Measurements from ENCODE around the gene PCNP. TPM values are rescaled to one million over a fixed set of nuclear protein-coding genes. Genes with fewer than 3 reads are reported as not detected.

PCNP gene
- total and polyA plus RNA-seq, 2 experiments from 2014 or later: 134 to 185 TPM

DNA sequence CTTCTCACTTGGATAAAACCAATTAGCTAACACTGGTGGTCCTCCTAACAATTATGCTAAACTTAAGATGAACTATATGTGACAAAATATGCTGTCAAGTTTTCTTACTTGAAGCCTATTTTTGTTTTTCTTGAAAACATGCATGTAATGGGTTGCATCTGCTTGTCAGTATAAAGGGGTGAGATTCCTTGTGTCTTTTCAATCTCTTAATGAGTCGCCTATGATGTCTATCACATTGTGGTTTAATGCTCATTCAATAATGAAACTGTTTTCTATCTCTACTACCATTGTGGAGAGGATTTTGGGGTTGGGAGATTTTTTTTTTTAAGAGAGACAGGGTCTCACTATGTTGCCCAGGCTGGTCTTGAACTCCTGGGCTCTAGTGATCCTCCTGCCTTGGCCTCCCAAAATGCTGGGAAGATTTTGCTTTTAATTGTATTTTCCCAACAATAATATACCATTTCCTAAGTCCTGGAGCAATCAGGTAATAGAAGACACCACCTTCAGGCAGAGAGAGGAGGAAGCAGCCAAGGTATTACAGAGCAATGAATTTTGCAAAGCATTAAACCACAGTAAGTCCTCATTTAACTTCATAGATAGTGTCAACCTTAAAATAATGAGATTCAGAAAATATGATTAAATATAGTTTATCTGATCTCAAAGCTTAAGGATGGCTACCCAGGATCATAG lies 29.7 kb upstream of the PCNP start:
- H3K4me1 ChIP-seq (ENCODE audit: insufficient read depth): 0 out of 2 replicates have a peak, but pooled peaks cover 5% of the 10 kb centered on the region
- 0 out of 2 replicates have a peak, but pooled peaks cover 6% of the 10 kb centered on the region for H3K9me2 ChIP-seq (ENCODE audit: insufficient read depth)
- no peaks in the 10 kb centered on the region for H3K79me2 ChIP-seq (replicated peaks; ENCODE audit: insufficient read depth)
- Mint-ChIP-seq H3K4me3 (no peak overlapping the region), H3K4me1 (peaks cover 8% of the 10 kb centered on the region), H3K9me3 (peaks cover 31% of the 10 kb centered on the region), H3K27me3 (ENCODE audit: insufficient read depth, low read depth, poor library complexity) (peaks cover 3% of the 10 kb centered on the region), H3K36me3 (ENCODE audit: low read depth) (peaks cover 16% of the 10 kb centered on the region; the same call in 2 of the 3 replicates), H3K27ac (no peak overlapping the region)
- no peaks in the 10 kb centered on the region for H3K27me3 ChIP-seq (ENCODE audit: insufficient read depth)
- no peak overlapping the region for H3K27ac ChIP-seq (ENCODE audit: low read depth)
- H2AFZ ChIP-seq: 0 out of 2 replicates have a peak overlapping the region, but pooled peaks have one; percentile 40
- no peak overlapping the region for H3K4me3 ChIP-seq
- no peak for TF ChIP-seq CREB1 (CRISPR knock-in tag; IDR thresholded peaks at IDR 0.05; ENCODE audit: low read depth)
- no peak for TF ChIP-seq POLR2AphosphoS5 (IDR thresholded peaks at IDR 0.05; ENCODE audit: low read depth)
- TF ChIP-seq, protein P1, sequence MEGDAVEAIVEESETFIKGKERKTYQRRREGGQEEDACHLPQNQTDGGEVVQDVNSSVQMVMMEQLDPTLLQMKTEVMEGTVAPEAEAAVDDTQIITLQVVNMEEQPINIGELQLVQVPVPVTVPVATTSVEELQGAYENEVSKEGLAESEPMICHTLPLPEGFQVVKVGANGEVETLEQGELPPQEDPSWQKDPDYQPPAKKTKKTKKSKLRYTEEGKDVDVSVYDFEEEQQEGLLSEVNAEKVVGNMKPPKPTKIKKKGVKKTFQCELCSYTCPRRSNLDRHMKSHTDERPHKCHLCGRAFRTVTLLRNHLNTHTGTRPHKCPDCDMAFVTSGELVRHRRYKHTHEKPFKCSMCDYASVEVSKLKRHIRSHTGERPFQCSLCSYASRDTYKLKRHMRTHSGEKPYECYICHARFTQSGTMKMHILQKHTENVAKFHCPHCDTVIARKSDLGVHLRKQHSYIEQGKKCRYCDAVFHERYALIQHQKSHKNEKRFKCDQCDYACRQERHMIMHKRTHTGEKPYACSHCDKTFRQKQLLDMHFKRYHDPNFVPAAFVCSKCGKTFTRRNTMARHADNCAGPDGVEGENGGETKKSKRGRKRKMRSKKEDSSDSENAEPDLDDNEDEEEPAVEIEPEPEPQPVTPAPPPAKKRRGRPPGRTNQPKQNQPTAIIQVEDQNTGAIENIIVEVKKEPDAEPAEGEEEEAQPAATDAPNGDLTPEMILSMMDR (conservative IDR thresholded peaks at IDR 0.05; ENCODE audit: low read depth in 2 of 2): peak; percentile 40 to 54
- TF ChIP-seq EZH2phosphoT487 (IDR thresholded peaks at IDR 0.05; ENCODE audit: unreplicated experiment): no peak
- H3K4me2 ChIP-seq: no peak overlapping the region
- no peaks in the 10 kb centered on the region for H3K36me3 ChIP-seq (ENCODE audit: insufficient read depth)
- DNase-seq (ENCODE audit: low spot score) (no peak), ATAC-seq (no peak; the same call in 2 of the 3 replicates)
- no peaks in the 10 kb centered on the region for H3F3A ChIP-seq (replicated peaks; ENCODE audit: low read depth)
- no peaks in the 10 kb centered on the region for H4K20me1 ChIP-seq (replicated peaks; ENCODE audit: insufficient read depth)

DNA sequence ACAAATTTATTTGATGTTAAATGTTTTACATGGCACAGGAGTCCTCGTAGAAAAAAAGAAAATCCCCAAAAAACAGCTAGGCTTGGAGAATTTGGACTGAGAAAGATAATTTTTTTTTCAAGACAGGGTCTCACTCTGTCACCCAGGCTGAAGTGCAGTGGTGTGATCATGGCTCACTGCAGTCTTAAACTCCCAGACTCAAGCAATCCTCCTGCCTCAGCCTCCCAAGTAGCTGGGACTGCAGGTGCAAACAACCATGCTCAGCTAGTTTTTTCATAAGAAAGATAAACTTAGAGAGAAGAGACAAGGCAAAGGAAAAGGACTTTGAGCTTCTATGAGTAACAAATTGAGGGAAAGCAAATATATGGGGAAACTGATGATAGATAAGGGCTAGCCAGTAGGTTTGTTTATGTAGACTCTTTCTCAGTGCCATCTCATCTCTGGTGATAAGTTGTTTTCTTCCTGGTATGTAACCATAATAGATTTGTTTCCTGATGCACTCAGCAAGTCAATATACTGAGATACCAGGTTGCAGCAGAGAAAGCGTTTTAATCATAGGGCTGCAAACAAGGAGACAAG lies 25.4 kb upstream of the PCNP start:
- Mint-ChIP-seq H3K27me3 (ENCODE audit: insufficient read depth, low read depth, poor library complexity) (peaks cover 5% of the 10 kb centered on the region), H3K27ac (no peak overlapping the region), H3K9me3 (peaks cover 35% of the 10 kb centered on the region), H3K4me1 (peaks cover 8% of the 10 kb centered on the region), H3K4me3 (no peak overlapping the region), H3K36me3 (ENCODE audit: low read depth) (peaks cover 27% of the 10 kb centered on the region)
- Histone ChIP-seq H3K79me2 (replicated peaks; ENCODE audit: insufficient read depth) (no peaks in the 10 kb centered on the region), H3K27me3 (ENCODE audit: insufficient read depth) (no peaks in the 10 kb centered on the region), H3F3A (replicated peaks; ENCODE audit: low read depth) (no peaks in the 10 kb centered on the region), H3K36me3 (ENCODE audit: insufficient read depth) (no peaks in the 10 kb centered on the region), H2AFZ (no peak overlapping the region), H3K9me2 (ENCODE audit: insufficient read depth) (0 out of 2 replicates have a peak, but pooled peaks cover 6% of the 10 kb centered on the region), H3K4me2 (no peak overlapping the region), H4K20me1 (replicated peaks; ENCODE audit: insufficient read depth) (no peaks in the 10 kb centered on the region), H3K4me3 (no peak overlapping the region), H3K4me1 (ENCODE audit: insufficient read depth) (0 out of 2 replicates have a peak, but pooled peaks cover 4% of the 10 kb centered on the region), H3K27ac (ENCODE audit: low read depth) (no peak overlapping the region)
- TF ChIP-seq STAT1 (IDR thresholded peaks at IDR 0.05; ENCODE audit: unreplicated experiment) (no peak), ZNF114 (CRISPR knock-in tag; IDR thresholded peaks at IDR 0.05) (no peak), EZH2phosphoT487 (IDR thresholded peaks at IDR 0.05; ENCODE audit: unreplicated experiment) (no peak)
- TF ChIP-seq, protein P2, sequence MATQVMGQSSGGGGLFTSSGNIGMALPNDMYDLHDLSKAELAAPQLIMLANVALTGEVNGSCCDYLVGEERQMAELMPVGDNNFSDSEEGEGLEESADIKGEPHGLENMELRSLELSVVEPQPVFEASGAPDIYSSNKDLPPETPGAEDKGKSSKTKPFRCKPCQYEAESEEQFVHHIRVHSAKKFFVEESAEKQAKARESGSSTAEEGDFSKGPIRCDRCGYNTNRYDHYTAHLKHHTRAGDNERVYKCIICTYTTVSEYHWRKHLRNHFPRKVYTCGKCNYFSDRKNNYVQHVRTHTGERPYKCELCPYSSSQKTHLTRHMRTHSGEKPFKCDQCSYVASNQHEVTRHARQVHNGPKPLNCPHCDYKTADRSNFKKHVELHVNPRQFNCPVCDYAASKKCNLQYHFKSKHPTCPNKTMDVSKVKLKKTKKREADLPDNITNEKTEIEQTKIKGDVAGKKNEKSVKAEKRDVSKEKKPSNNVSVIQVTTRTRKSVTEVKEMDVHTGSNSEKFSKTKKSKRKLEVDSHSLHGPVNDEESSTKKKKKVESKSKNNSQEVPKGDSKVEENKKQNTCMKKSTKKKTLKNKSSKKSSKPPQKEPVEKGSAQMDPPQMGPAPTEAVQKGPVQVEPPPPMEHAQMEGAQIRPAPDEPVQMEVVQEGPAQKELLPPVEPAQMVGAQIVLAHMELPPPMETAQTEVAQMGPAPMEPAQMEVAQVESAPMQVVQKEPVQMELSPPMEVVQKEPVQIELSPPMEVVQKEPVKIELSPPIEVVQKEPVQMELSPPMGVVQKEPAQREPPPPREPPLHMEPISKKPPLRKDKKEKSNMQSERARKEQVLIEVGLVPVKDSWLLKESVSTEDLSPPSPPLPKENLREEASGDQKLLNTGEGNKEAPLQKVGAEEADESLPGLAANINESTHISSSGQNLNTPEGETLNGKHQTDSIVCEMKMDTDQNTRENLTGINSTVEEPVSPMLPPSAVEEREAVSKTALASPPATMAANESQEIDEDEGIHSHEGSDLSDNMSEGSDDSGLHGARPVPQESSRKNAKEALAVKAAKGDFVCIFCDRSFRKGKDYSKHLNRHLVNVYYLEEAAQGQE (IDR thresholded peaks at IDR 0.05; ENCODE audit: unreplicated experiment): no peak
- no peak for DNase-seq (ENCODE audit: low spot score)
- ATAC-seq: no peak
